ENCODE measurements around the gene CHRNG.

CHRNG gene

DNA sequence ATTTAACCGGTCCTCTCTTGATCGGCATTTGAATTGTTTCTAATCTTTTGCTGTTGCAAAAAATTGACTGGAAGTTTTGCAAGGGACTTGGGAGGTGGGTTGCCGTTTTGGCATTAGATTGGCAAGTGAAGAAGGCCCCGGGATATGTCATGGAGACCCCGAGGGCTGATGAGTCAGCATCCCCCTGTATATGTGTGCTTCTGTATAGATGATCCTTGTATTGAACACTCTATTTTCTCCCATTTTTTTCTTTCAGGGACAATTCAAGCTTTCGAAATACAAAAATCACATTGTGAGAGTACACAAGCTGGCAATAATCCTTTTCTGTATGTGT is 41.1 kb downstream of the CHRNG start:
- no peak for DNase-seq (ENCODE audit: low read depth)

DNA sequence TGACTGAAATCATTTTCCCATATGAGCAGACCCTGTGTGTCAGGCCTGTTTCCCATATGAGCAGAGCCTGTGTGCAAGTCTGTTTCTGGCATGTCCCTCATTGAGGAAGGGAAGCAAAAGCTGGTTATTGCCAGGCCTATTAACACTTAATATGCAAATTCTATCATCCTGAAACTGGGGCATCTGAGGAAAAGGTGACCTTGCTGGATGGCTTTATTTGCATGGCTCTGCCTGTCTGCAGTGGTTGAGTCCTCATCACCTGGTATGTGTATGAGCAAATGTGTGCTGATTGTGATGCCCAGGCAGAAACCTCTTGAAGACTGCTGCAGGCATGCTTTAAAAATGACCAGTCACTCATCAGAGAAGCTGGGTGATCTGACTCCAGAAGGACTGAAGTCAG is 42.2 kb downstream of the CHRNG start:
- no peak for DNase-seq (ENCODE audit: low read depth)

GRCh38 chr2:232584238-232584637 is 44.7 kb downstream of the CHRNG start:
- no peak for DNase-seq (ENCODE audit: low read depth)

DNA sequence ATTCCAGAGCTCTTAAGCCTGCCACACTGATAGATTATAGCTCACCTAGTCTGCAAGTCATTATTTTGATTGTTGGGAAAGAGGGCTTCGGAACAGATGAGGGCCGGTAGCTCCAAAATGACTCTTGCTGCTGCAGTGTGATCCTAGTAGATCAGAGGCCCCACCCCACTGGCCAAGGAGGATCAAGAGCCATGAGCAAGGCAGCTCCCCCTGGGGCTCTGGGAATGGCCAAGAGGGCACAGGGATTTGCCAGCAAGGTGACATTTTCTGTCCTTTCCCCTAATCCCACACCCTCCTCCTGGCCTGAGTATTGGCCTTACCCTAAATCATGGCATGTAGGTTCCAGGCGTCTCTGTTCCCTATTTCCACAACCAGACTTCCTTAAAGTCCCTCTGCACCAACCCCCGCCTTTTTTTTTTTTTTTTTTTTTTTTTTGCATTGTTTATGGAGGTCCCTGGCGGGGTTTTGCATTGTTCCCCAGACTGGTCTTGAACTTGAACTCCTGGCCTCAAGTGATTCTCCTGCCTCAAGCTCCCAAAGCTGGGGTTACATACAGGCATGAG is 47.5 kb downstream of the CHRNG start:
- DNase-seq (ENCODE audit: low read depth), result no peak

DNA sequence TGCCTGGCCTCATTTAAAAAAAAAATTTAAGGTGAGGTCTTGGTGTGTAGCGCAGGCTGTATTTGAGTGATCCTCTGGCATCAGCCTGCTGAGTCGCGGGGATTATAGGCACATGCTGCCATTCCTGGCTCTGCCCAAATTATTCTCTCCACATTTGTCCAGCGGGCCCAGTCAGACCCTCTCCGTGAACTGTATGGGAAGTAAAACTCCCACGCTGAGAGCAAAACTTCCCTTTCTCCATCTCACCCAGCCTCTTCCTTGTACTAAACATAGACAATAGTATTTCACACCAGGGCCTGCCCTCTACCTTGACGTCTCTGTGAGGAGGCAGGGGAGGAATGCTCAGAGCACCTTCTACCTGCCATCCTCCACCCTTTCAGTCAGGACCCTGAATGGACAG is 48.0 kb downstream of the CHRNG start:
- DNase-seq (ENCODE audit: low read depth), result no peak

GRCh38 chr2:232588031-232588430 is 48.5 kb downstream of the CHRNG start:
- no peak for DNase-seq (ENCODE audit: low read depth)

GRCh38 chr2:232588680-232589585 is 49.4 kb downstream of the CHRNG start:
- DNase-seq (ENCODE audit: low read depth), result no peak

DNA sequence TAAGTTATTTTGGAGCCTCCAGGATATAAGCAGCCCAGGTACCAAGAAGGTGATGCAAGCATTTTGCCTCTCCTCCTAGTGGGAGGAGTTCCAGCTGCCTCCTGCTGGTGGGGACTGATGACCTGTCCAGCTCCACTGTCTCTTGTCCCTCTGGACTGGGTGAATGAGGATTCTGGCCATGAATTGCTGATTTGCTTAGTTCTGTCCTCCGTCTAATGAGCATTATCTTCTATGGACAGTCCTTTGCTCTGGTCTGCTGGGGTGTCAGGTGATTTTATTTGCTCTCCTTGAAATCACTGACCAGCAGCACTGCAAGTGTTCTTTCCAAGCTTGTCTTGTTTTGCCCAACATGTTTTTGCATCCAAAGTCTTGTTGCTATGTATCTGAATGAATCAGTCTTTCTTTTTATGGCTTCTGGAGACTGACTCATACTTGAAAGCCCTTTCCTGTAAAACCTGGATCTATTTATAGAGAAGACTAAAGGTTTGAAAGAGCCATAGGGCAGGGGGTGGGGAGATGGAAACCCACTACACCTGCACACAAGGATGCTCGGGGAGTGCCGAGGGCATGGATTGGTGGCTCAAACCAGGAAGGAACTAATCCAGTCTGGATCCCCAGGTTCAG is 53.4 kb downstream of the CHRNG start:
- no peak for DNase-seq (ENCODE audit: low read depth)

DNA sequence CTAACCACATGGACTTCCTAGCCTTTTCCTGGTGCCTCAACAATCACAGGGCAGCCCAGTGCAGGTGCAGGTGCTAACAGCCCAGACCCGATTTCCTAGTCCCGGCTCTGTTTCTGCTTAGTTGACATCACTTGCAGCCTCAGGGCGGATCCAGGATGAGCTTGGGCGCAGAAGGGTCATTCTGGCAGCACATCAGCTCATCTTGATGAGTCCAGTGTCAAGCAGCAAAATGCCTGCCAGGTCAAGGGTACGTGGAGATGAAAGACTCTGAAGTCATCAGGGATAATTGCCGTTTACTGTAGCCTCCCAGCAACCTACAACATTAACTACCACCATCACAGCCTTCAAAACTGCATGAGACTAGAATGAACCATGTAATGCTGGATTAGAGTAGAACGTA is 54.5 kb downstream of the CHRNG start:
- no peak for DNase-seq (ENCODE audit: low read depth)

All from stimulated activated CD8-positive, alpha-beta memory T cell treated with anti-CD3 and anti-CD28 coated beads, Interleukin-12 subunit alpha, Interleukin-12 subunit beta, amount 100 ng/mL, for 4 hours (primary cell).